GM12892 (cell line): Measurements from ENCODE around the gene SGTA.

ENCODE experiments used
- DNase-seq: peaks from one replicate; pipeline ENCODE4 v3.0.0; 2011; ENCODE audit not compliant: insufficient read length
- FAIRE-seq: peaks from 2 replicates; lab custom pipeline; 2011; peaks lifted over from hg19 to GRCh38; lab: Jason Lieb, UNC
- POLR2A ChIP-seq: IDR thresholded peaks from 2 replicates; pipeline ENCODE4 v1.6.1; 2011; ENCODE audit warnings: low read depth, low read length, control low read depth
- POLR2AphosphoS5 ChIP-seq: IDR thresholded peaks from 2 replicates; pipeline ENCODE4 v1.6.1; 2011; ENCODE audit warnings: low read depth, low read length, control low read depth
- TAF1 ChIP-seq: IDR thresholded peaks from 2 replicates; pipeline ENCODE4 v1.6.1; 2011; ENCODE audit warnings: low read depth, mild to moderate bottlenecking, control low read depth, low read length, borderline replicate concordance

SGTA gene

DNA sequence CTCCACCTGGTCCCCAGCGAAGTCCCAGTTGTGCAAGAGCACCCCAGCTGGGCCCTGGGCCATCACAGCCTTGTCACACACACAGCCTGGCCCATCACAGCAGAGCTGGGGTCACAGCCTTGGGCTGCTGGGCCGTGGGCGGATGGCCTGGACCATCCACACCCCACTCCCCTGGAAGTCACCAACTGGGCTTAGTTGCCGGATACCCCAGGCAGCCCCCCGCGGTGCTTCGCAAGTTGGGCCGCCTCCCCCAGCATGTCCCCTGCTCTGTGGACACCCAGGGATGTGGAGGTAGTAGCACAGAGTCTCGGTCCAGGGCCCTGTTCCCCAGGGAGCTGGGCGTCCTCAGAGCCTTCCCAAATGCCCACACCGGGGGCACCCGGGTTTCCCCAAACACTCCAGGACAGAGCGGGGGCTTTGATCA lies 32.1 kb upstream of the SGTA start:
- DNase-seq (no peak), FAIRE-seq (no peak)
- no peak for TF ChIP-seq POLR2A
- TF ChIP-seq TAF1, result no peak
- no peak; the same call in 1 of the 2 replicates for TF ChIP-seq POLR2AphosphoS5

DNA sequence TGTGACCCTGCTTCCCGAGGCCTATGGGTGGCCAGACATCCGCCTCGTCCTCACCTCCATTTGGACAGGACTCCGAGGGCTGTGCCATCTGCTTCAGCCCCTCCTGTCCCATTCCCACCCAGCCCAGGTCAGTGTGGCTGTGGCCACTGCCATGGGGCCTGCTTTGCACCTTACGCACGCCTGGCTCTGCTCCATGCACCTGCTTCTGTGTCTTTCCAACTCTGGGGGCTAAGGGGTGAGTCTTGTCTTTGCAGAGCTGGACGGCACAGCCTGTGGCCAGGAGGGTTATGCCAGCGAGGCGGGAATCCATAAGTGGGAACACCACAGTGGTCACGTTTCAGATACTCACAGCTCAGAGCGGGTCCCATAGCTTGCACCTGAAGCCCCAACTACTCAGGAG lies 31.4 kb upstream of the SGTA start:
- FAIRE-seq, result no peak
- no peak for TF ChIP-seq TAF1
- no peak for TF ChIP-seq POLR2AphosphoS5
- TF ChIP-seq POLR2A, result no peak
- DNase-seq, result no peak

DNA sequence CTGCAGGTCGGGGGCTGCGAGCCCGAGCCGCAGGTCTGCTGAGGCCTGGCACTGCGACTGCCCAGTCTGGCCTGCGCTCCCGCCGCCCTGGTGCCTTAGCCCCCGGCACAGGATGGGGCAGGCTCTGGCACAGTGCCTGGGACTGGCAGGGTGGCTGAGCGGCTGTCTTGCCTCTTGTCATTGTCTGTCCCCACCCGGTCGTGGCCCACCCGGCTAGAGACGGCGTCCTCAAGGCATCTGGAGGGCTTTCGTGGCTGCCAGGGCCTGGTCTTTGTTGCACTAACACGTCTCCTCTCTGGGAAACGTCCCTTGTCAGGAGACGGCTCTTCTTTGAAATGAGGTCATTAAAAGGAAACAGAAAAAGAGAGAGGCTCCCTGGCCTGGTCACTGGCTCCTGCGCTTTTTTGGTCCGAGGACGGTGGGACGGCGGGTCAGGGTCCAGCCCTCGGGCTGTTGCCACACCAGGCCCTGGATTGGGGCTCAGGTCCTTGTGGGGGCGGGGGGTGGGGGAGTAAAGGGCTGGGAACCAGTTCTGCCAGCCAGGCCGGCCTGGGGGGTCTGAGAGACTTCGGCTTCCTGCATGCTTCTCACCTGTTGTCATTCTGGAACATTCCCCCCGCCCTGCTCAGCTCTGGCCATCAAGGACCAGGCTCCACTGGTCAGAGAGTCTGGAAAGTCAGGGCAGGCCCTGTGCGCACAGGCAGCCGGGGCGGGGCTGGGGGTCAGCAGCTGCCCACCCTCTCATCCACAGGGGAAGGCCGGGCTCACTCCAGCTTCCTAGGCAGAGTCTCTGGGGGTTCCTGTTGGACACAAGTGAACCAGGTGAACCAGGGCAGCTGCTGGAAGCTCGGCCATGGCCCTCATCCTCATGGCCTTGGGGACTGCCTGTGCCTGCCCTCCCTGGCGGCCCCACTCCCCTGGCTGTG lies 30.4 kb upstream of the SGTA start:
- DNase-seq (no peak), FAIRE-seq (no peak)
- no peak for TF ChIP-seq POLR2A
- no peak for TF ChIP-seq TAF1
- TF ChIP-seq POLR2AphosphoS5, result no peak

DNA sequence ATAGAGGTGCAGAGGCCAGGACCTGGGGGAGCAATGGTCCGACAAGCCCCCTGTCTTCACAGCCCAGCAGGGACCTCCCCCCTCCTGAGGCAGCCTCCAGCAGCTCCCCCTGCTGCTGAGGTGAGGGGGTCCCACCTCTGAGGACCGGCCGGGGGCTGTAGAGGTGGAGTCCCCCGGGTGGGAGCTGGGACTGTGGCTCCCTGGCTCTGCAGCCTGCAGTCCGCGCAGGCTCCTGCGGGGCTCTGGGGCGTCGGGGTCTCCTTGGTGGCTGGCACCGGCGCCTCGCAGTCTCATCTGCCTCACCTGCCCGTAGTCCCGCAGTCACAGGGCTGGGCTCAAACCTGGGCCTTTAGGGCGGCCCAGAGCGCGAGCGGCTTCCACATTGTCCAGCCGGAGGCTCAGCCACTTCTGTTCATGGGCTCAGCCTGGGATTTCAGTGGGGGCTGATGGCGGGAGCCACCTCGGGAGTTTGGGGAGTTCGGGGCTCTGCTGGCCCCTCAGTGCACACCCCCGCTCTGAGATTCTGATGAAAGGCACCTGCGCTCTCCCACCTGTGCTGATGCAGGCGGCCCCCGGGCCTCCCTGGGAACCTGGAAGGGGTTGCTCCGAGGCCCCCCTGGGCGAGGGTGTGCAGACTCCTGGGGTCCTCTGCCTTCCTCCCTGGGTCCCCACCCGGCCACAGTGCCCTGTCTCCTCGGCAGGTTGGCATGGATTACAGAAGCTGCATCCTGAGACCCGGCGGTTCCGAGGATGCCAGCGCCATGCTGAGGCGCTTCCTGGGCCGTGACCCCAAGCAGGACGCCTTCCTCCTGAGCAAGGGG lies 29.6 kb upstream of the SGTA start:
- DNase-seq (peak; percentile 23), FAIRE-seq (no peak)
- TF ChIP-seq POLR2A (no peak), TAF1 (no peak), POLR2AphosphoS5 (no peak)

DNA sequence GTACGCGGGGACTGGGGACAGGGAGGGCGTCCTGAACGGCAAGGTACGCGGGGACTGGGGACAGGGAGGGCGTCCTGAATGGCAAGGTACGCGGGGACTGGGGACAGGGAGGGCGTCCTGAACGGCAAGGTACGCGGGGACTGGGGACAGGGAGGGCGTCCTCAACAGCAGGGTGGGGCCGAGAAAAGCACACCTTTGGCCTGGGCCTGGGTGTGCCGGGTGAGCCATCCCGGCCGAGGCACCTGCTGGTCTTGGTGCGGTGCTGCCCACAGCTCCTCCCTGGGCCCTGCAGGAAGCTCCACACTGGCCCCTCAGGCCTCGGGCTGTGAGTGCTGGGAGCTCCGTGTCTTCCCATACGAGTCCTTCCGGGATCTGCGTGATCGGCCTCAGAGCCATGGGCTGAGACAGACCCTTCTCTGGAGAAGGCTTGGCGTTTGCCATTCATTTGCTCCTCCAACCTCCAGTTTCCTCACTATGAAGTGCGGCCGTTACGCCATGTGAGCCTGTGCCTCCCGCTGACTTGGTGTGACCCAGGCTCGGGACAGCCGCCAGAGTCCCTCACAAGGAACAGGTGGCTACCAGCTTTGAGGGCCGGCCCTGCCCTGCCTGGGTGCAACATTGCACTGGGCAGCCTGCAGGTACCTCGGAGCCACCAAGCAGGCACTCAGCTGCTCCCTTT lies 28.8 kb upstream of the SGTA start:
- DNase-seq (no peak), FAIRE-seq (no peak)
- TF ChIP-seq POLR2AphosphoS5, result no peak
- no peak for TF ChIP-seq TAF1
- TF ChIP-seq POLR2A, result no peak

DNA sequence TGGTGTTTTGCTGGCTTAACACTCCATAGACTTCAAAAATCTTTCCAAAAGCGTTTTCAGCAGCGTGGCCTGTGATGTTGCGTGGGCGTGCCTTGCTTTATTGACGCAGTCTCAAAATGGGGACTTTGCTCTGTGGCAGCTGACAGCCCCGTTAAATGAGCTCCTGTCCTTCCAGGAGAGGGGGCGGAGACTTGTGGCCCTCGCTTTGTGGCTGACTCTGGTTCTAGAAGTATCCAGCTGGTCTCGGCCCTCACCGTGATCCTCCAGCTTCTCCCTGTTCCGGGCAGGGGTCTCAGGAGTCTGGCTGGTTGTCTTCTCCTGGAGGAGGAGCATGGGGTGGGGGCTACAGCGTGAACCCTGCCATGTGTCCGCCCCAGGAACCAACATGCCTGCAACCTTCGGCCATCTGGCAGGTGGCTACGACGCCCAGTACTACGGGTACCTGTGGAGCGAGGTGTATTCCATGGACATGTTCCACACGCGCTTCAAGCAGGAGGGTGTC lies 28.2 kb upstream of the SGTA start:
- peak; percentile 23 for DNase-seq
- TF ChIP-seq TAF1 (no peak), POLR2AphosphoS5 (no peak), POLR2A (no peak)
- FAIRE-seq, result no peak

DNA sequence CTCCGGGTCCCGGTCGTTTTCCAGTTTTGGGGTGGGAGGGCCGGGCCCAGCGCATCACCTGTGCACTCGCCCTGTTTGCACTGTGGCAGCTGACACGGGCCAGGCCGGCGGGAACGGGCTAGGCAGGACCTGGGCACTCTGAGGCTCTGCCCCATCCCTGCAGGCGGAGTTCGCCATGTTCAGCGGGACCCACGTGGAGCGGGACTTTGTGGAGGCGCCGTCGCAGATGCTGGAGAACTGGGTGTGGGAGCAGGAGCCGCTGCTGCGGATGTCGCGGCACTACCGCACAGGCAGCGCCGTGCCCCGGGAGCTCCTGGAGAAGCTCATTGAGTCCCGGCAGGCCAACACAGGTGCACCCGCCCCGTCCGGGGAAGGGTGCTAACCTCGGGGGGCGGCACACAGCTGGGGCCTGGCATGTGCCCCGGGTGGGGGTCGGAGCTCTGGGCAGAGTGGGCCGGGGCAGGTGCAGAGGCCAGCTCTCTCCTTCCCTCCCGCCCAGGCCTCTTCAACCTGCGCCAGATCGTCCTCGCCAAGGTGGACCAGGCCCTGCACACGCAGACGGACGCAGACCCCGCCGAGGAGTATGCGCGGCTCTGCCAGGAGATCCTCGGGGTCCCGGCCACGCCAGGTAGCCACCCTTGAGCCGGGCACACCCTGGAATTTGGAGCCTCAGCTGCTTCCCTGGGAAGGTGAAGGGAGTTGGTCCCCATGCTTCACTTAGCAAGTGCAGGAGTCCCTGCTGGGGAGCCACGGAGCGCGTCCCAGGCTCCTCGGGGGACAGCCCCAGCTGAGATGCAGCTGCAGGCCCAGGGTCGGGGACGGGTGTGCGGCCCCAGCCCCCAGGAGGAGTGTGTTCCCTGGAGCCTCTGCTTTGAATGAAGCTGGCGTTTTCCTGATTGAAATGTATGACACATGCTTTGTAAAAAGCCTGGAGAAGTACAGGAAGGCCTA lies 27.3 kb upstream of the SGTA start:
- TF ChIP-seq POLR2A, result no peak
- TF ChIP-seq POLR2AphosphoS5, result no peak
- no peak for TF ChIP-seq TAF1
- FAIRE-seq, result no peak
- no peak for DNase-seq

DNA sequence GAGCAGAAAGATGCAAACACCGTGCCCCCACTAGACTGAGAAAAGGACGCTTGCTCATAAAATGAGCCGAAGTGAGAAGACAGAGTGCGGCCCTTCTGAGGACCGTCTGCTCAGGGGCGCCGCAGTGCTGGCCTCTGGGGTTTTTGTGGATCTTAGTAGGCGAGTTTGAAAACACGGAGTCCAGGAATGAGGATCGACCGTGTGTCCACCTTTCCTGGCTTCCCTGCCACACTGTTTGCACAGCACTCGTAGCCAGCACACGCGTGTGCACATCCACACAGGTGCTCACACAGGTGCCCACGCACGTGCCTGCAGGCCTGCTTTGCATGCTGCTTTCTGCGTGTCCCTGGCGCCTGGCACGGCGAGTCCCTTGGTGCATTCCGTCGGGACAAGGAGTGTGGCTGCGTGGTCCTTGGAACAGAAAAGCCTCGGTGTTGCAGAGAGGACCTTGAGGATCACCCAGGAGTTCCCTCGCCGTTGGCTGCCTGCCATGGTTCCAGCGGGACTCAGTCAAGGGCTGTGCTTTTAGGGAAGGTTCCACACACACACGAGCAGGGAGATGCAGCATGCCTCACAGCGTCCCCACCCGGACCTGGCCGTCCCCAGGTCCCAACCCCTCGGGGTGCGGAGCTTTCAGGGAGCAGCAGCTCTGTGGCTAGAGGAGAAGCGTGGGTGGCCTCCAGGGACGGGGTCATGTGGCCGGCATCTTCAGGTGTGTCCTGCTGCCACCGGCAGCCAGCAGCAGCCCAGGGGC lies 26.5 kb upstream of the SGTA start:
- no peak for DNase-seq
- no peak for FAIRE-seq
- TF ChIP-seq TAF1 (no peak), POLR2A (no peak; the same call in 1 of the 2 replicates), POLR2AphosphoS5 (no peak)

DNA sequence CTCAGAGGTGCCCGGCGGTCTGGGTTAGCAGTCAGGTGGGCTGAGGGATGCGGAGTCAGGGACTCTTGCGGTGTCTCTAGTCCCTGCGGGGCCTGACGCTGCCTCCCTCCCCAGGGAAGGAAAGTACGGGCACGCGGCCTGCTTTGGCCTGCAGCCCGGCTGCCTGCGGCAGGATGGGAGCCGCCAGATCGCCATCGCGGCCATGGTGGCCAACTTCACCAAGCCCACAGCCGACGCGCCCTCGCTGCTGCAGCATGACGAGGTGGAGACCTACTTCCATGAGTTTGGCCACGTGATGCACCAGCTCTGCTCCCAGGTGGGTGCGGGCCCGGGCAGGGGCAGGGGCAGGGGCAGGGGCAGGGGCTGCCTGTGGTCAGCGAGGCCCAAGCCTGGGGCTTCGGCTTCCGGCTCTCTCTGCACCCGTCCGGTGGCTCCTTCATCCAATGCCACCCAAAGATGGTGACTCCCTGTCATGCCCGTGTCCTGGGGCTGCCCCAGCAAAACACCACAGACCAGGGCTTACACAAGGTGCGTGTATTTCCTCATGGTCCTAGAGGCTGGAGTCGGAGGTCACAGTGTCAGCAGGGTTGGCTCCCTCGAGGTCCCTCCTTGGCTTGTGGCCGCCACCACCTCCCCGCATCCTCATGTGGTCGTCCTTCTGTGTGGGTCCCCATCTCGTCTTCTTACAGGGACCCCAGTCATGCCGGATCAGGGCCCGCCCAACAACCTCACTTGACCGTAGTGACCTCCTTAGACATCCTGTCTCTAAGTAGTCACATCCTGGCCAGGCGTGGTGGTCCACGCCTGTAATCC lies 25.3 kb upstream of the SGTA start:
- no peak for TF ChIP-seq POLR2A
- TF ChIP-seq POLR2AphosphoS5, result no peak
- TF ChIP-seq TAF1, result no peak
- DNase-seq (no peak), FAIRE-seq (no peak)
